NCI-H2227 (cell line): ENCODE measurements around the gene CCDC148.
A peak's percentile ranks its signal among the peaks of the same experiment; 100 is the strongest.
"Not testable (repeated sequence)": the region's sequence is repeated elsewhere in the genome, so short reads cannot be mapped to it uniquely, and the experiment has no call there.

ENCODE experiments used
- DNase-seq: peaks from one replicate; lab custom pipeline; 2025; ENCODE audit not compliant: unreplicated experiment; lab: John Stamatoyannopoulos, UW

CCDC148 gene

GRCh38 chr2:158300394-158300793 is 156.2 kb downstream of the CCDC148 start:
- DNase-seq = no peak

GRCh38 chr2:158297606-158298005 is 158.9 kb downstream of the CCDC148 start:
- DNase-seq = no peak

GRCh38 chr2:158297120-158297519 is 159.4 kb downstream of the CCDC148 start:
- DNase-seq = no peak

GRCh38 chr2:158293722-158294121 is 162.8 kb downstream of the CCDC148 start:
- DNase-seq = no peak

GRCh38 chr2:158291544-158292180 is 164.9 kb downstream of the CCDC148 start:
- DNase-seq = no peak

GRCh38 chr2:158290225-158290624 is 166.3 kb downstream of the CCDC148 start:
- no peak for DNase-seq

GRCh38 chr2:158276619-158277471 is 179.7 kb downstream of the CCDC148 start:
- DNase-seq = no peak

- DNase-seq = no peak
These were observed 182.8 kb downstream of the CCDC148 start for GRCh38 chr2:158273791-158274190.

GRCh38 chr2:158270536-158270935 is 186.0 kb downstream of the CCDC148 start:
- DNase-seq = no peak

GRCh38 chr2:158269143-158269542 is 187.4 kb downstream of the CCDC148 start:
- DNase-seq = no peak

GRCh38 chr2:158266111-158266510 is 190.4 kb downstream of the CCDC148 start:
- no peak for DNase-seq

- peak; percentile 92 for DNase-seq
These were observed 201.3 kb downstream of the CCDC148 start for GRCh38 chr2:158255257-158255656.

- no peak for DNase-seq
These were observed 203.4 kb downstream of the CCDC148 start for GRCh38 chr2:158253170-158253569.

GRCh38 chr2:158251356-158251755 is 205.2 kb downstream of the CCDC148 start:
- DNase-seq = no peak

- no peak for DNase-seq
These were observed 213.2 kb downstream of the CCDC148 start for GRCh38 chr2:158243392-158243791.

GRCh38 chr2:158242280-158242679 is 214.3 kb downstream of the CCDC148 start:
- DNase-seq = no peak

- no peak for DNase-seq
These were observed 215.6 kb downstream of the CCDC148 start for GRCh38 chr2:158240975-158241374.

GRCh38 chr2:158239271-158239670 is 217.3 kb downstream of the CCDC148 start:
- no peak for DNase-seq

GRCh38 chr2:158234497-158234896 is 222.1 kb downstream of the CCDC148 start:
- no peak for DNase-seq

- DNase-seq = no peak
These were observed 224.1 kb downstream of the CCDC148 start for GRCh38 chr2:158232476-158232875.

GRCh38 chr2:158228943-158229508 is 227.5 kb downstream of the CCDC148 start:
- DNase-seq = no peak

- not testable (repeated sequence) for DNase-seq
These were observed 233.5 kb downstream of the CCDC148 start for GRCh38 chr2:158223066-158223465.
